HG03354 (cell line): Measurements from ENCODE around the gene SEMA3A.

Experiments
- ATAC-seq: cut with Tn5 transposase; IDR thresholded peaks from one replicate; pipeline ENCODE4 v1.9.1; 2021; ENCODE audit warnings: mild to moderate bottlenecking; ENCODE audit not compliant: unreplicated experiment, poor library complexity, severe bottlenecking

The SEMA3A gene

DNA sequence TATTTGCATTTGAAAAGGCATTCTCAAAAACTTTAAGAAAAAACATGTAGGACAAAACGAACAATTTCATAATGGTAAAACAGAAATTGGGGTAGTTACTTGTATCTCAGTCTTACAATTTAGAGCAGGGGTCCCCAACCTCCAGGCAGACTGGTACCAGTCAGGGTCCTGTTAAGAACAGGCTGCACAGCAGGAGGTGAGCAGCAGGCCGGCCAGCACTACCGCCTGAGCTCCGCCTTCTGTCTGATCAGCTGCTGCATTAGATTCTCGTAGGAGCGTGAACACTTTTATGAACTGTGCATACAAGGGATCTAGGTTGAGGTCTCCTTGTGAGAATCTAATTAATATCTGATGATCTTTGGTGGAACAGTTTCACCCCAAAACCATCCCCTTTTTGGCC, 77.3 kb downstream of the SEMA3A start:
- no peak for ATAC-seq

- no peak for ATAC-seq
These were observed 80.4 kb downstream of the SEMA3A start for GRCh38 chr7:84113906-84114850.

GRCh38 chr7:84113286-84113685, 81.3 kb downstream of the SEMA3A start:
- ATAC-seq: no peak

GRCh38 chr7:84112771-84113170, 81.8 kb downstream of the SEMA3A start:
- no peak for ATAC-seq

DNA sequence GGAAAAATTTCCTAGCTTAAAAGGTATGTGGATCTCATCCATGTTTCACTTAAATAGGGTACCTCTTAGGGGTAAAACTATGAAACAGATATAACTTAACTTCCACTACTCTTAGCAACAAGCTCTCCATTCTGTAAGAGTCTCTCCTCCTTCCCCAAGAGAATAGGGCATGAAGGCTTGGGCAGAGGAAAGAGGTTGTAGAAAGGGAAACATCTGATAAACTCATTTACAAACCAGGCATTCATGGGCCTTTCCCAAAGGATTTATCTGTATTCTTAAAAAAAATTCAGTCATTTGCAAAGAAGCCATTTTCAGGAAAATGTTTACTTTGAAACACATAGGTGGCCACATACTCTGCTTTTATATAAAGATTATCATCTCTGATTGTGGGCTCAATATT, 82.7 kb downstream of the SEMA3A start:
- ATAC-seq: no peak

- no peak for ATAC-seq
These were observed 84.2 kb downstream of the SEMA3A start for GRCh38 chr7:84110400-84110799.

DNA sequence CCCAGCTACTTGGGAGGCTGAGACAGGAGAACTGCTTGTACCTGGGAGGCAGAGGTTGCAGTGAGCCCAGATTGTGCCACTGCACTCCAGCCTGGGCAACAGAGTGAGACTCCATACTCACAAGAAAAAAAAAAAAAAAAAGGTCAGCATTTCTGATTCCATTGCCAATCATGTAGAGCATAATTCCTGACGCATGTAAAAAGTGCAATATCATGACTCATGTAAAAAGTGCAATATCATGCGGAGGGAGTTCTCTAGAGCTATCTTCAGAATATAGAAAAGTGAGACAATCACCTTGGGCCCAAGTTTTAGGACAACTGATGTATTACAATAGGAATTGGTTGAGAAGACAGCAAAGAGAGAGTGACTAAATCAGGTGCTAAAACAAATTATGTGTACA, 85.8 kb downstream of the SEMA3A start:
- no peak for ATAC-seq

- ATAC-seq: no peak
These were observed 86.5 kb downstream of the SEMA3A start for GRCh38 chr7:84108119-84108518.

- ATAC-seq: no peak
These were observed 87.3 kb downstream of the SEMA3A start for GRCh38 chr7:84107259-84107658.

- ATAC-seq: no peak
These were observed 88.3 kb downstream of the SEMA3A start for GRCh38 chr7:84106291-84106690.

- no peak for ATAC-seq
These were observed 89.0 kb downstream of the SEMA3A start for GRCh38 chr7:84105586-84105985.

DNA sequence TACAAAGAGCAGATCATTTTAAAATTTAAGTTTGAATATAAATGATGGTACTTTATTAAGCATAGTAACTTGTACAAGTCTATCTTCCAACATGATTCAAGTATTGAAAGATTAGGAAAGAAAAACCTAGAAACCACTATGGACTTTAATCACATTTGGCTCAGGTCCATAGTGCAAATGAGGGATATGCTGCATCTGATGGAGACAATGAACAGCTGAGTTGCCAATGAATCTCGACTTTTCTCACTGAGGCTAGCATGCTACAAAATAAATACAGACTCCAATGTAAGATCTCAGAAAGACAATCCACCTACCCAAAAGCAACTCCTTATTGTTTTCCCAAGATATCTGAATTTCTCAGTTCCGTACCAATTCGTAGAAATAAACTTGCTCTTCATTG, 89.8 kb downstream of the SEMA3A start:
- ATAC-seq: no peak

- no peak for ATAC-seq
These were observed 92.4 kb downstream of the SEMA3A start for GRCh38 chr7:84102213-84102612.

- ATAC-seq: no peak
These were observed 93.7 kb downstream of the SEMA3A start for GRCh38 chr7:84100866-84101265.

- ATAC-seq: no peak
These were observed 98.6 kb downstream of the SEMA3A start for GRCh38 chr7:84095971-84096370.

GRCh38 chr7:84092207-84092606, 102.4 kb downstream of the SEMA3A start:
- ATAC-seq: no peak

GRCh38 chr7:84091318-84091717, 103.3 kb downstream of the SEMA3A start:
- ATAC-seq: no peak

DNA sequence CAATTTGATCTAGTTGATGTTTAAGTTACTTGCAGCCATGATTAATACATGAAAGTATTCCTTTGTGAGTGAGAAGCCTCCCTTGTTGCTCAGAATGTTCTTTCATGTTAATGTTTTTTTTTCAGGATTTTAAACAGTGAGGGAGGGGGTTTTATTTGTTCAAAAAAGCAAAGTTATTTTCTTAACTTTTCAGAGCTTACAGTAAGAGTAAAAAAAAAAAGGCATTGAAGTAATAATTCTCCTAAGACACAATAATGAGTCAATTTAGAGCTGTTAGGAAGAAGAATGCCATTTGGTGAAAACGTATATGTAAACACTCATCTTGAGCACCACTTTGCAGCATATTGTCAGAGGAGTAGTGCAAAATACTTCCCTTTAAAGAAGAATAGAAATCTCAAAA, 105.8 kb downstream of the SEMA3A start:
- ATAC-seq: no peak

DNA sequence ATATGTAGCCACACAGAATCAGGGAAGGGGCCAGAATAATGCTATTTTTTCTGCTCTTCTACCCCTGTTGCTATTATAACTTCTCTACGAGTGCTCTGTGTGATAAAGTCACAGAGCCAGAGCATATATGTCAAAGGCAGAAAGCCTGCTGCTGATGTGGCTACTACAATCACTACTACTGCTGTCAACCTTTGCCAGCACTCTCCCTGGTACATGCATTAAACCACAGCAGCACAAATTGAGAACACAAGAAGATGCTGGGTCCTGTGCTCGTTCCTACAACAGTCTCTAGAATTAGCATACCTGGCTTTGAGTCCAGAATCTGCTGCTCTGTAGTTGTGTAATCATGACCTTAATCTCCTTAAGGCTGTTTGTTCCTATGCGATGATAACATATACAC, 108.6 kb downstream of the SEMA3A start:
- no peak for ATAC-seq

- no peak for ATAC-seq
These were observed 109.4 kb downstream of the SEMA3A start for GRCh38 chr7:84085147-84085546.

DNA sequence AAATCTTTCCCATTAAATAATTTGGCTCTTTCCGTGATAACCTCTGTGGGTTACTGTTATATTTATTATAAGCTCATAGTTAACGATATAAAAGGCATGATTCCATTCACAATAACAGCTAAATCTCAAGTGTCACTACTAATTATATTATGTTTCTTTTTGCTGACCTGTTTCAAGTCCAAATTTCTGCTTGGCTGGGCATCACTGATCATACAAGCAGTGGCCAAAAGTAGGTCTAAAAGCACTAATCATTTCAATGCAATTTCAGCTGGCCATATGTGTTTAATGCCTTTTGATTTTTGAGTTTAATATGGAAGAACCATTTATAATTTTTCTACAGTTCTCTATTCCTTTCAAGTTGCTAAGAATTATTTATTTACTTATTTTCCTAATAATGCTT, 110.7 kb downstream of the SEMA3A start:
- no peak for ATAC-seq
